Activated CD4-positive, alpha-beta memory T cell treated with anti-CD3 and anti-CD28 coated beads, Interleukin-2, amount 10 ng/mL, durations not matched to agents 7 days and 5 days (primary cell): Measurements from ENCODE around the gene BIN2. TPM values are rescaled to one million over a fixed set of nuclear protein-coding genes. Genes with fewer than 3 reads are reported as not detected.
"Not testable (repeated sequence)": the region's sequence is repeated elsewhere in the genome, so short reads cannot be mapped to it uniquely, and the experiment has no call there.

Experiments used
- CTCF ChIA-PET: fragments of 350-600 bp; sonication (Branson Sonifier 250); formaldehyde crosslinking; loops from one replicate; lab custom pipeline; 2021; ENCODE audit warnings: antibody characterized with exemption, inconsistent platforms; lab: Charles Lee
- POLR2A ChIA-PET: fragments of 350-600 bp; sonication (Branson Sonifier 250); formaldehyde crosslinking; loops from one replicate; lab custom pipeline; 2021; ENCODE audit warnings: antibody characterized with exemption; lab: Charles Lee
- DNase-seq: peaks from one replicate; pipeline ENCODE4 v3.0.0-alpha.2; 2020
- H3K27ac Mint-ChIP-seq: one replicate; pipeline ENCODE4 v1.8.0; 2021; ENCODE audit warnings: mild to moderate bottlenecking, mixed read lengths
- H3K27me3 Mint-ChIP-seq: one replicate; pipeline ENCODE4 v1.8.0; 2021; ENCODE audit warnings: mixed read lengths
- H3K36me3 Mint-ChIP-seq: one replicate; pipeline ENCODE4 v1.8.0; 2021; ENCODE audit warnings: low read depth, mixed read lengths
- H3K4me1 Mint-ChIP-seq: one replicate; pipeline ENCODE4 v1.8.0; 2021; ENCODE audit warnings: mixed read lengths
- H3K4me3 Mint-ChIP-seq: one replicate; pipeline ENCODE4 v1.8.0; 2021; ENCODE audit warnings: mild to moderate bottlenecking, mixed read lengths
- H3K9me3 Mint-ChIP-seq: one replicate; pipeline ENCODE4 v1.8.0; 2021; ENCODE audit warnings: mixed read lengths
- total RNA-seq, 2 experiments: library from RNA; stranded (reverse); gene quantifications; one replicate each; pipeline ENCODE4 v1.2.3, GENCODE V29; 2021

The BIN2 gene
- total RNA-seq, 2 experiments from 2014 or later: 206 to 214 TPM

DNA sequence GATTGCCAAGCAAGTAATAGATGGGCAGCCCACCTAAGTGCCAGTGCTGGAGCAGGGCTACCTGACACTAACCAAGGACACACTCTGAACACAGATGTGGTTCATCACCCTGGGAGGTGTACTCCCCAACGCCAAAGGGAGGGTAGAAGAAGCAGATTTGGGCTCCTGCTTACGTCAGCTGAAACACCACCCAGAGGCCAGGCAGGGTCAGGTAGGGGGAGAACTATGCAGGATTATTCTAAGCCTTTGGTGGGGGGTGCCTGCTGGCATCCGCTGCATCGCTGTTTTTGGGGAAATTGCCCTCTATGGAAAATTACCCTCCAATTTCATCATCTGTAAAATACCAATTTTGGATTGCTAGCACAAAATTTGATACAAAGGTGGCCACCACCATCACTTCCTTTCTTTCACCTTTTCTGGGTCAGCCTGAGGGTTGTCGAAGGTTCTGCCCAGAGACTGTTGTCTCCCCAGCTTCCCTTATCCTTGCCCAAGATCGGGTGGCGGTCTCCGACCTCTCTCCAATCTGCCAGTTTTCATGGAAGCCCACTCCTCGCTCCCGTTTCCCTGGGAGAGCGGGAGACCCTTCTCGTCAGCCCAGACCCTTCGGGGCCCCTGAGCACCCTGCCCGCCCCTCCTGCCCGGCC lies 535 bp downstream of the BIN2 start:
- Mint-ChIP-seq H3K9me3 (no peaks in the 10 kb centered on the region), H3K4me3 (peak overlapping the region; percentile 88), H3K36me3 (peaks cover 45% of the 10 kb centered on the region), H3K27me3 (no peaks in the 10 kb centered on the region), H3K27ac (peak overlapping the region; percentile 98), H3K4me1 (peaks cover 82% of the 10 kb centered on the region)
- DNase-seq: peak; percentile 72
- CTCF ChIA-PET: interaction anchor here (0.7 to 1.3 kb wide), 2 partner anchors 18 to 498 kb away, joined by 3 to 9 read pairs; no protein-coding TSS in a partner anchor
- POLR2A ChIA-PET: interaction anchor here (0.8 to 7.2 kb wide), 17 partner anchors 11 to 559 kb away, joined by 3 to 65 read pairs (median 7); partner anchors contain the start of genes ATF1, CSRNP2, DAZAP2 and LETMD1

DNA sequence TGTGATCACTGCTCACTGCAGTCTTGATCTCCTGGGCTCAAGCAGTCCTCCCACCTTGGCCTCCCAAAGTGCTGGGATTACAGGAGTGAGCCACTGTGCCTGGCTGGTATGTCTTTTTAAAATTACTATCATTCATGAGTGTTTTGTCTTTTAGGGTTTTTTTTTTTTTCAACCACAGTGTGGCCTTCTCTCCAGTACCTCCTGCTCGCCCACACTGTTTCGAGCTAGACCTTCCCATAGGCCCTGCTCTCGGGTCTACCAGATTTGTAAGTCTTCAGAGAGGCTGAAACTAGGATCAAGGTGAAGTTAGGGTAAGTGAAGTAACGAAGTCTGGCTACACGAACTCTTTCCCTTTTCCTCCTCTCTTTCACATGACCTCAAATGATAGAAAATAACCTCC lies 1.5 kb downstream of the BIN2 start:
- Mint-ChIP-seq H3K4me1 (peaks cover 81% of the 10 kb centered on the region), H3K27me3 (no peaks in the 10 kb centered on the region), H3K36me3 (peaks cover 51% of the 10 kb centered on the region), H3K9me3 (no peaks in the 10 kb centered on the region), H3K4me3 (peak overlapping the region; percentile 88), H3K27ac (peak overlapping the region; percentile 98)
- CTCF ChIA-PET: interaction anchor here (1.1 to 4.8 kb wide), 3 partner anchors 12 to 19 kb away, joined by 3 to 44 read pairs (median 9); no protein-coding TSS in a partner anchor
- POLR2A ChIA-PET: interaction anchor here (0.8 to 7.2 kb wide), 15 partner anchors 10 to 558 kb away, joined by 3 to 65 read pairs (median 8); partner anchors contain the start of genes ATF1, CSRNP2, DAZAP2 and LETMD1
- no peak for DNase-seq

DNA sequence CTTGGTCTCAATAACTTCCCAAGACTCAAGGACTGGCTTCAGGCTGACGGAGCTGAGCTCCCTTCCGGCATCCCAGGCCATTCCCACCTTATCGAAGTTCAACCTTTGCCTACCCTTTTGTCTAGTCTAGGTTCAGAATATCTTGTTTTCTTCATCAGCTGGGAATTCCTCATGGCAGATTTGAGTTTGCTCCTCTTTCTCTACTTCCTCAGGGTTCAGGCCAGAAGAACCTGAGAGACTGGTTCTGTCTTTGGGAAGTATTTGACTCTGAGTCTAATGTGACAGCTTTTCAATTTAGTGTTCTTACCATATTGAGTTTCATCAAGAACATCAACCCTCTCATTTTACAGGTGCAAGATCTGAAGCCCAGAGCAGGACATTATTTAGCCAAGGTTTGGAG lies 2.1 kb downstream of the BIN2 start:
- peak overlapping the region; percentile 99 for H3K27ac Mint-ChIP-seq
- ChIA-PET CTCF (interaction anchor here (1.1 to 4.8 kb wide), 2 partner anchors 11 to 19 kb away, joined by 3 to 44 read pairs; no protein-coding TSS in a partner anchor), POLR2A (interaction anchor here (1.0 to 7.2 kb wide), 8 partner anchors 13 to 557 kb away, joined by 3 to 65 read pairs (median 8); partner anchors contain the start of genes ATF1, DAZAP2 and SMAGP)
- no peaks in the 10 kb centered on the region for H3K27me3 Mint-ChIP-seq
- no peak for DNase-seq
- H3K36me3 Mint-ChIP-seq: peaks cover 55% of the 10 kb centered on the region
- no peaks in the 10 kb centered on the region for H3K9me3 Mint-ChIP-seq
- H3K4me1 Mint-ChIP-seq: peaks cover 80% of the 10 kb centered on the region
- H3K4me3 Mint-ChIP-seq: peak overlapping the region; percentile 88

DNA sequence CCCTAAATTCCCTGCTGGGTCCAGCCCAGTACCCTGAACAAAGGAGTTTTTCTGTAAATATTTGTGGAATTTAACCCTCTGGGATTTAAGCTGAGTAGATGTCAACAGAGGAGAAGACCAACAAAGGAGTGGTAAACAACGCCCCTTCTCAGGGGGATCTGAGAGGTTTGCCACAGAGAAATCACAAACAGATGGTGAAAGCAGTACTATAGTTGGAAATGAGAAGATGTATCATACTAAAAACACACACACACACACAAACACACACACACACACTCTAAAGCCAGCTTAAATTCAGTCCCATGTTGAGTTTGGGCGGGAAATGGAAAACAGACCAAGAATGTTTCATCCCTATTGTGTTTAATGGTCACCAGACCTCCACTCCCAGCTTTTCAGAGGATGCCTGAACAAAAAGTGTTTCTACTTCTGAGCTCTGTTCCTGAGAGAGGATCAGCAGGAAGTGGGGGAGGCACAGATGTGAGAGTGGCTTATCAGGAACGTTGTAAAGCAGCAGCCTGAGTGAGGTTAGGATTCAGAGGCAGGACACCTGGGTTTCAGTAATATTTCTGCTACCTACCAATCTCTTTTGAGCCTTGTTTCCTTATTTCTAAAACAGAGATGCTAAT lies 3.2 kb downstream of the BIN2 start:
- CTCF ChIA-PET: interaction anchor here (0.7 to 4.8 kb wide), 4 partner anchors 10 to 232 kb away, joined by 3 to 44 read pairs (median 3); no protein-coding TSS in a partner anchor
- Mint-ChIP-seq H3K9me3 (no peaks in the 10 kb centered on the region), H3K4me1 (peaks cover 76% of the 10 kb centered on the region), H3K27ac (peak overlapping the region; percentile 99), H3K4me3 (peak overlapping the region; percentile 88), H3K27me3 (no peaks in the 10 kb centered on the region), H3K36me3 (peaks cover 62% of the 10 kb centered on the region)
- DNase-seq: no peak
- POLR2A ChIA-PET: interaction anchor here (1.0 to 7.2 kb wide), 10 partner anchors 9 to 556 kb away, joined by 3 to 65 read pairs (median 6); partner anchors contain the start of genes ATF1, DAZAP2 and SMAGP

DNA sequence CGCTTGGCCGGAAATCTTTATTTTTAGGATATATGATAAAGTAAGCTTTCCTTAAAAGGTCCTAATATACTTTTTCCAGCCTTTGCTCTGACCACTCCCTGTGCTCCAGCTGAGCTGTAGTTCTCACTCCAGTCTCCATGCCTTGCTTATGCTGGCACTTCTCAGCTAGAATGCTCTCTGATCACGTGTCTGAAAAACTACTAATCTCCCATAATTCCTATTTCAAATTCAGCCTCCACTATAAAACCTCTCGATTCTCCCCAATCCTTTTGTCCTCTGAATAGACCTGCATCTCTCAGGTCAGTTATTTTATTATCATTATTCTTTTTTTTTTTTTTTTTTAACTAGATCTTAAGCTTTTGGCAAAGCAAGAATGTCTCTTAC lies 3.7 kb downstream of the BIN2 start:
- DNase-seq: no peak
- H3K27me3 Mint-ChIP-seq: no peaks in the 10 kb centered on the region
- H3K27ac Mint-ChIP-seq: peak overlapping the region; percentile 99
- peaks cover 67% of the 10 kb centered on the region for H3K36me3 Mint-ChIP-seq
- POLR2A ChIA-PET: interaction anchor here (1.0 to 7.2 kb wide), 10 partner anchors 7 to 556 kb away, joined by 3 to 65 read pairs (median 10); partner anchors contain the start of genes ATF1, DAZAP2 and SMAGP
- H3K4me1 Mint-ChIP-seq: peaks cover 75% of the 10 kb centered on the region
- H3K4me3 Mint-ChIP-seq: peak overlapping the region; percentile 88
- H3K9me3 Mint-ChIP-seq: no peaks in the 10 kb centered on the region
- CTCF ChIA-PET: interaction anchor here (0.7 to 4.8 kb wide), 4 partner anchors 10 to 231 kb away, joined by 3 to 44 read pairs (median 3); no protein-coding TSS in a partner anchor

DNA sequence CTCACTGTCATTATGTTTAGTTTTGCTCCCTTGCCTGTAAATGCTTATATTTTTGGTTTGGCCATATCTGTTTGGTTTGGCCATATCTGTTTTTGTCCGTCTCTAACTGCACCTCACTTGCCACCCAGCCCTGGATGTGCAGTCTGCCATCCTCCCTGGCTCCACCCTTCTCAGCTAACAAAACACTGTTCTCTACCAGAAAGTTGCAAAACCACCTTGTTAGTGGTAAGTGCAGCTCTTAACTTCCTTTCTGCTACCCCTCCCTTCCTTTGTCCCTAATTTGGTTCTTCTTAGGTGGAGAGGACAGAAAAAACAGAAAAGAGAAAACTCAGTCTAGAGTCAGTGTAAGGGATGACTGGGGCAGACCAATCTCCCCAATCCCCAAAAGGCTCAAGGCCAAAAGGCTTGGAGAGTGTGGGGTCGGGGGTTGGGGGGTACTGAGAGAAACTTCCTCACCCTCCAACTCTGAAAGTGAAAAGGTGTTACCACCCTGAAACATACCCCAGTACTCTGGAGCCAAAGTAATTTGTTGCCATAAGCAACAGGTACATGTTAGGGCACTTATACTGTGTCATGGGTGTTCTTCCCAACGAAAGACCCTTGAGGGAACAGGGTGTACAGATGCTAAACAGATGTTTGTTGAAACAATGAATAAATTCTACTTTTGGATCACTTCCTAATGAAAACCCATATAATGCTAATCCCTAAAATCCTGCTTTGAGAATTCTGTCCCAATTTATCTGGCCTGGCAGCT lies 5.0 kb downstream of the BIN2 start:
- POLR2A ChIA-PET: interaction anchor here (0.5 to 7.2 kb wide), 12 partner anchors 9 to 293 kb away, joined by 3 to 65 read pairs (median 6); partner anchors contain the start of genes DAZAP2, LETMD1, POU6F1 and SLC11A2

DNA sequence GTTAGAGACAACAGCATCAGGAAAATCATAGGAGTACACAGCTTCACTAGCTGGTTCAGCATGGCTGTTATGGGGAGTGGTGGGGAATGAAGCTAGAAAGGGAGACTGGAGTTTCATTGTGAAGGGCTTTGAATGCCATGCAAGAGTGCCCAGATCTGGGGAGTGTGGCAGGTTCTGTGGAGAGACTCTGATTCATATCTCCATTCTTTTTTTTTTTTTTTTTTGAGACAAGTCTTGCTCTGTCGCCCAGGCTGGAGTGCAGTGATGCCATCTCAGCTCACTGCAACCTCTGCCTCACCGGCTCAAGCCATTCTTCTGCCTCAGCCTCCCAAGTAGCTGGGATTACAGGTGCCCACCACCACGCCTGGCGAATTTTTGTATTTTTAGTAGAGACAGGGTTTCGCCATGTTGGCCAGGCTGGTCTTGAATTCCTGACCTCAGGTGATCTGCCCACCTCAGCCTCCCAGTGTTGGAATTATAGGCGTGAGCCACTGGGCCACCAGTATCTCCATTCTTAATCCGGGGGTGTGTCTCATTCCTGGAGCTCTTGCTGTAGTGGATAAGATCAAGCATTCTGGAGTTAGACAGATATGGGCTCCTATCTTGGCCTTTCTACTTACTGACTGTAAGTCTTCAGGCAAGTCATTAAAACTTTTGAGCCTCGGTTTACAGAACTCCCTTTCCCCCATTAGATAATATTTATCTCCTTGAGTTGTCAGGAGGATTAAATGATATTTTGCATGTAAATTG lies 5.7 kb downstream of the BIN2 start:
- Mint-ChIP-seq H3K4me3 (peak overlapping the region; percentile 88), H3K4me1 (peaks cover 66% of the 10 kb centered on the region), H3K27ac (peak overlapping the region; percentile 99), H3K36me3 (peaks cover 71% of the 10 kb centered on the region)
- not testable (repeated sequence) for H3K9me3 Mint-ChIP-seq, DNase-seq, H3K27me3 Mint-ChIP-seq
- ChIA-PET CTCF (interaction anchor here (0.6 to 4.8 kb wide), 8 partner anchors 9 to 91 kb away, joined by 3 to 44 read pairs (median 3); no protein-coding TSS in a partner anchor), POLR2A (interaction anchor here (0.5 to 7.2 kb wide), 11 partner anchors 9 to 269 kb away, joined by 3 to 65 read pairs (median 6); partner anchors contain the start of genes DAZAP2, LETMD1 and POU6F1)

More for the DNA sequence above, 5.0 kb downstream of the BIN2 start:
- H3K27me3 Mint-ChIP-seq: no peaks in the 10 kb centered on the region
- peaks cover 71% of the 10 kb centered on the region for H3K36me3 Mint-ChIP-seq
- CTCF ChIA-PET: interaction anchor here (0.6 to 4.8 kb wide), 7 partner anchors 8 to 56 kb away, joined by 3 to 44 read pairs (median 3); no protein-coding TSS in a partner anchor
- peak overlapping the region; percentile 99 for H3K27ac Mint-ChIP-seq
- peaks cover 65% of the 10 kb centered on the region for H3K4me1 Mint-ChIP-seq
- peak; percentile 64 for DNase-seq
- H3K4me3 Mint-ChIP-seq: peak overlapping the region; percentile 88
- no peaks in the 10 kb centered on the region for H3K9me3 Mint-ChIP-seq

DNA sequence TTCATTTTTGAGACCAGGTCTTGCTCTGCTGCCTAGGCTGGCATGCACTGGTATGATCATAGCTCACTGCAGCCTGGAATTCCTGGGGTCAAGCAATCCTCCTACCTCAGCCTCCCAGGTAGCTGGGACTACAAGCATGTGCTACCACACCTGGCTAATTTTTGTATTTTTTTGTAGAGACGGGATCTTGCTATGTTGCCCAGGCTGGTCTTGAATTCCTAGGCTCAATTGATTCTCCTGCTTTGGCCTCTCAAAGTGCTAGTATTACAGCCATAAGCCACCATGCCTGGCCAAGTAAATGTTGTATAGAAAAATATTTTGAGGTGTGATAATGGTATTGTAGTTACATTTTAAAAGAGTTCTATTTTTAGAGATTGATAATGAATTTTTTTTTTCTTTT lies 12.6 kb downstream of the BIN2 start:
- POLR2A ChIA-PET: no interaction called here
- DNase-seq: no peak
- Mint-ChIP-seq H3K4me3 (no peak overlapping the region), H3K27ac (no peak overlapping the region), H3K4me1 (peaks cover 45% of the 10 kb centered on the region), H3K9me3 (no peaks in the 10 kb centered on the region), H3K27me3 (no peaks in the 10 kb centered on the region), H3K36me3 (peaks cover 75% of the 10 kb centered on the region)
- CTCF ChIA-PET: interaction anchor here (1.2 to 1.7 kb wide), 2 partner anchors 30 to 41 kb away, joined by 3 to 8 read pairs; partner anchors contain the start of gene SMAGP

DNA sequence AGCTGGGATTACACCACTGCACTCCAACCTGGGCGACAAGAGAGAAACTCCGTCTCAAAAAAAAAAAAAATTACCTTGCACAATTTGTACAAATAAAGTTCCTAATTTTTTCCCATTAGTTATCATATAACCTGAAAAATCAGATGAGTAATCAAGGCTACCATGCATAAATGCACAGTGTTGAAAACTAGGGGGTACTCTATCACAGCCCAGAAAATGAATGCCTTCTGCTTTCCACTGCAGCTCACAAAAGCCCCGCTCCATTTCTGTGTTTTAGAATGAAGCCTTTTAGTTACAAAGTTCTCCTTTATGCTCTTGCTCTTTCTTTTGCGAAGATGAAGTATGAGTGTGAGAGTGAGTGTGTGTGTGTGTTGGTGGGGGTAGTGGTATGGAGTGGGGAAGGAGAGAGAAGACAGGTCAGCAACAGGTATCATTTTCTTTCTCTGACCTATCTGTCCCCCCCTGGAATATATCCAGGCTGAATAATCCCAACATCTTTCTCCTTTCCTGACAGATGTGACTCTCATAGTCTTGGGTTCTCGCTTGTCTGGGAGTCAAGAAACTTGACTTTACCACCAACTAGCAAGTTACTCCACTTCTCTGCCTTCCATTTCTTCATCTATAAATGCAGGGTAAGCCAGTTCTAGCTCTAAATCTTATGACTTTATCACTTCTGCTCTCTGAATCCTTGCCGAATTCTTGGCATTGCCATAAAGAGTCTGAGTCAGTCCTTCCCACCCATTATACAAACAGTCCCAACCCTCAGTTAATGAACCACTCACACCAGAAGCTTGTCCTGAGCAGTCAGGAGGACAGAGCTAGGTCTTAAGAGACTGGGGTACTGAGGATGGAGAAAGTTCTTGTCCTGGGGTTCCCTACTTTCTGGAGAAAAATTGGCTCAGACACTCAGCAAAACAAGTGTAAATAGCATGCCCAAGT lies 16.1 kb downstream of the BIN2 start:
- ChIA-PET CTCF (interaction anchor here (0.5 to 2.2 kb wide), 4 partner anchors 20 to 726 kb away, joined by 3 to 14 read pairs (median 4); no protein-coding TSS in a partner anchor), POLR2A (interaction anchor here (0.6 to 3.0 kb wide), 3 partner anchors 11 to 15 kb away, joined by 3 to 9 read pairs (median 8); no protein-coding TSS in a partner anchor)
- peaks cover 39% of the 10 kb centered on the region for H3K4me1 Mint-ChIP-seq
- DNase-seq: no peak
- H3K4me3 Mint-ChIP-seq: no peak overlapping the region
- H3K27ac Mint-ChIP-seq: peak overlapping the region; percentile 47
- no peaks in the 10 kb centered on the region for H3K27me3 Mint-ChIP-seq
- H3K9me3 Mint-ChIP-seq: no peaks in the 10 kb centered on the region
- peaks cover 73% of the 10 kb centered on the region for H3K36me3 Mint-ChIP-seq

DNA sequence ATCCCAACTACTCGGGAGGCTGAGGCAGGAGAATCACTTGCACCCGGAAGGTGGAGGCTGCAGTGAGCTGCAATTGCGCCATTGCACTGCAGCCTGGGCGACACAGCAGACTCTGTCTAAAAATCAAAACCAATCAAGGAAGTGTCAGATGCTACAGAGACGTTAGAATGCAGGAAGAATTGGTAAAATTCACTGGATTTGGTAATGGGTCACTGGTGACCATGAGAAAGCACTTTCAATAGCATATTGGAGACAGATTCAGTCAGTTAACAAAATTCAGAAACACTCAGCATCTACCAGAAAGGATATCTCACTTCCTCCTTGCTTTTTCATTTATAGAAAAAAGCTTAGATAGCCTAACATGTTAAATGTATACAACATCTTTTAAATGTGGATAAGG lies 17.5 kb downstream of the BIN2 start:
- Mint-ChIP-seq H3K4me3 (no peak overlapping the region), H3K36me3 (peaks cover 72% of the 10 kb centered on the region), H3K27ac (no peak overlapping the region), H3K4me1 (peaks cover 32% of the 10 kb centered on the region), H3K9me3 (no peaks in the 10 kb centered on the region), H3K27me3 (no peaks in the 10 kb centered on the region)
- ChIA-PET POLR2A (interaction anchor here (0.9 to 2.7 kb wide), 3 partner anchors 12 to 17 kb away, joined by 3 to 8 read pairs (median 4); no protein-coding TSS in a partner anchor), CTCF (interaction anchor here (0.6 to 1.2 kb wide), 2 partner anchors 35 to 763 kb away, joined by 3 to 6 read pairs; no protein-coding TSS in a partner anchor)
- DNase-seq: no peak
